ENCODE measurements around the gene BORA. TPM values are rescaled to one million over a fixed set of nuclear protein-coding genes. Genes with fewer than 3 reads are reported as not detected.

BORA gene
- total and polyA plus RNA-seq, 2 of the 13 experiments (the other 11 are each of a cell fraction or from before 2014, with no cell fraction given): 4.0 to 17.4 TPM

GRCh38 chr13:72792640-72793039, 64.9 kb downstream of the BORA start (continued):
- TF ChIP-seq, protein P1, sequence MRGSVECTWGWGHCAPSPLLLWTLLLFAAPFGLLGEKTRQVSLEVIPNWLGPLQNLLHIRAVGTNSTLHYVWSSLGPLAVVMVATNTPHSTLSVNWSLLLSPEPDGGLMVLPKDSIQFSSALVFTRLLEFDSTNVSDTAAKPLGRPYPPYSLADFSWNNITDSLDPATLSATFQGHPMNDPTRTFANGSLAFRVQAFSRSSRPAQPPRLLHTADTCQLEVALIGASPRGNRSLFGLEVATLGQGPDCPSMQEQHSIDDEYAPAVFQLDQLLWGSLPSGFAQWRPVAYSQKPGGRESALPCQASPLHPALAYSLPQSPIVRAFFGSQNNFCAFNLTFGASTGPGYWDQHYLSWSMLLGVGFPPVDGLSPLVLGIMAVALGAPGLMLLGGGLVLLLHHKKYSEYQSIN (CRISPR knock-in tag; IDR thresholded peaks at IDR 0.05; ENCODE audit: borderline replicate concordance): no peak
- TF ChIP-seq FOXP1 (IDR thresholded peaks at IDR 0.05): no peak
- TF ChIP-seq FOXP1 (CRISPR knock-in tag; IDR thresholded peaks at IDR 0.05): peak; percentile 38; the same call in 1 of the 2 replicates
- TF ChIP-seq ONECUT2 (CRISPR knock-in tag; IDR thresholded peaks at IDR 0.05): peak; percentile 92
- no peak for TF ChIP-seq GABPA (IDR thresholded peaks at IDR 0.05; ENCODE audit: low read depth, low read length)
- TF ChIP-seq GABPA (CRISPR knock-in tag; IDR thresholded peaks at IDR 0.05; ENCODE audit: low read depth): 0 out of 2 replicates have a peak, but pooled peaks have one; percentile 13
- TF ChIP-seq GFI1 (CRISPR knock-in tag; IDR thresholded peaks at IDR 0.05; ENCODE audit: borderline replicate concordance): no peak
- TF ChIP-seq ZNF512 (CRISPR knock-in tag; IDR thresholded peaks at IDR 0.05): no peak
- no peak for TF ChIP-seq JUN (CRISPR knock-in tag; IDR thresholded peaks at IDR 0.05)
- no peak for TF ChIP-seq PCBP1 (IDR thresholded peaks at IDR 0.05; ENCODE audit: borderline replicate concordance, low read depth, low read length)
- no peak for TF ChIP-seq ZNF619 (CRISPR knock-in tag; IDR thresholded peaks at IDR 0.05)
- TF ChIP-seq SNAI1 (CRISPR knock-in tag; IDR thresholded peaks at IDR 0.05; ENCODE audit: borderline replicate concordance): no peak
- TF ChIP-seq, protein P2, sequence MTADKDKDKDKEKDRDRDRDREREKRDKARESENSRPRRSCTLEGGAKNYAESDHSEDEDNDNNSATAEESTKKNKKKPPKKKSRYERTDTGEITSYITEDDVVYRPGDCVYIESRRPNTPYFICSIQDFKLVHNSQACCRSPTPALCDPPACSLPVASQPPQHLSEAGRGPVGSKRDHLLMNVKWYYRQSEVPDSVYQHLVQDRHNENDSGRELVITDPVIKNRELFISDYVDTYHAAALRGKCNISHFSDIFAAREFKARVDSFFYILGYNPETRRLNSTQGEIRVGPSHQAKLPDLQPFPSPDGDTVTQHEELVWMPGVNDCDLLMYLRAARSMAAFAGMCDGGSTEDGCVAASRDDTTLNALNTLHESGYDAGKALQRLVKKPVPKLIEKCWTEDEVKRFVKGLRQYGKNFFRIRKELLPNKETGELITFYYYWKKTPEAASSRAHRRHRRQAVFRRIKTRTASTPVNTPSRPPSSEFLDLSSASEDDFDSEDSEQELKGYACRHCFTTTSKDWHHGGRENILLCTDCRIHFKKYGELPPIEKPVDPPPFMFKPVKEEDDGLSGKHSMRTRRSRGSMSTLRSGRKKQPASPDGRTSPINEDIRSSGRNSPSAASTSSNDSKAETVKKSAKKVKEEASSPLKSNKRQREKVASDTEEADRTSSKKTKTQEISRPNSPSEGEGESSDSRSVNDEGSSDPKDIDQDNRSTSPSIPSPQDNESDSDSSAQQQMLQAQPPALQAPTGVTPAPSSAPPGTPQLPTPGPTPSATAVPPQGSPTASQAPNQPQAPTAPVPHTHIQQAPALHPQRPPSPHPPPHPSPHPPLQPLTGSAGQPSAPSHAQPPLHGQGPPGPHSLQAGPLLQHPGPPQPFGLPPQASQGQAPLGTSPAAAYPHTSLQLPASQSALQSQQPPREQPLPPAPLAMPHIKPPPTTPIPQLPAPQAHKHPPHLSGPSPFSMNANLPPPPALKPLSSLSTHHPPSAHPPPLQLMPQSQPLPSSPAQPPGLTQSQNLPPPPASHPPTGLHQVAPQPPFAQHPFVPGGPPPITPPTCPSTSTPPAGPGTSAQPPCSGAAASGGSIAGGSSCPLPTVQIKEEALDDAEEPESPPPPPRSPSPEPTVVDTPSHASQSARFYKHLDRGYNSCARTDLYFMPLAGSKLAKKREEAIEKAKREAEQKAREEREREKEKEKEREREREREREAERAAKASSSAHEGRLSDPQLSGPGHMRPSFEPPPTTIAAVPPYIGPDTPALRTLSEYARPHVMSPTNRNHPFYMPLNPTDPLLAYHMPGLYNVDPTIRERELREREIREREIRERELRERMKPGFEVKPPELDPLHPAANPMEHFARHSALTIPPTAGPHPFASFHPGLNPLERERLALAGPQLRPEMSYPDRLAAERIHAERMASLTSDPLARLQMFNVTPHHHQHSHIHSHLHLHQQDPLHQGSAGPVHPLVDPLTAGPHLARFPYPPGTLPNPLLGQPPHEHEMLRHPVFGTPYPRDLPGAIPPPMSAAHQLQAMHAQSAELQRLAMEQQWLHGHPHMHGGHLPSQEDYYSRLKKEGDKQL (CRISPR knock-in tag; IDR thresholded peaks at IDR 0.05; ENCODE audit: low read depth): no peak
- no peak for TF ChIP-seq PAWR (CRISPR knock-in tag; IDR thresholded peaks at IDR 0.05; ENCODE audit: borderline replicate concordance)
- no peak for TF ChIP-seq ETV6 (CRISPR knock-in tag; conservative IDR thresholded peaks at IDR 0.05)
- TF ChIP-seq, protein P3, sequence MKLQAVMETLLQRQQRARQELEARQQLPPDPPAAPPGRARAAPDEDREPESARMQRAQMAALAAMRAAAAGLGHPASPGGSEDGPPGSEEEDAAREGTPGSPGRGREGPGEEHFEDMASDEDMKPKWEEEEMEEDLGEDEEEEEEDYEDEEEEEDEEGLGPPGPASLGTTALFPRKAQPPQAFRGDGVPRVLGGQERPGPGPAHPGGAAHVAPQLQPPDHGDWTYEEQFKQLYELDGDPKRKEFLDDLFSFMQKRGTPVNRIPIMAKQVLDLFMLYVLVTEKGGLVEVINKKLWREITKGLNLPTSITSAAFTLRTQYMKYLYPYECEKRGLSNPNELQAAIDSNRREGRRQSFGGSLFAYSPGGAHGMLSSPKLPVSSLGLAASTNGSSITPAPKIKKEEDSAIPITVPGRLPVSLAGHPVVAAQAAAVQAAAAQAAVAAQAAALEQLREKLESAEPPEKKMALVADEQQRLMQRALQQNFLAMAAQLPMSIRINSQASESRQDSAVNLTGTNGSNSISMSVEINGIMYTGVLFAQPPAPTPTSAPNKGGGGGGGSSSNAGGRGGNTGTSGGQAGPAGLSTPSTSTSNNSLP (IDR thresholded peaks at IDR 0.05; ENCODE audit: low read depth, low read length): peak; percentile 50
- TF ChIP-seq TBX3 (IDR thresholded peaks at IDR 0.05; ENCODE audit: borderline replicate concordance): no peak
- peak; percentile 69 for TF ChIP-seq PAXIP1 (CRISPR knock-in tag; conservative IDR thresholded peaks at IDR 0.05)
